GM12878 (cell line): ENCODE measurements around the gene IQCK. TPM values are rescaled to one million over a fixed set of nuclear protein-coding genes. Genes with fewer than 3 reads are reported as not detected.

Experiments
- ATAC-seq: fragments of 200-7000 bp; cut with Tn5 transposase; 3 replicates; pipeline ENCODE4 v1.9.1; 2020; ENCODE audit warnings: mild to moderate bottlenecking, moderate library complexity
- BruUV-seq: library from RNA; stranded (reverse); fragments of 400-500 nt; replicated peaks from 2 replicates; lab custom pipeline; 2021; lab: Mats Ljungman, UMichigan
- CTCF ChIA-PET: fragments of 300-600 bp; sonication (Branson Sonifier 250); formaldehyde crosslinking; extraction: SDS; loops from one replicate; lab custom pipeline; 2021; ENCODE audit warnings: inconsistent platforms; lab: Yijun Ruan, JAX
- POLR2A ChIA-PET: fragments of 350-600 bp; formaldehyde crosslinking; extraction: SDS; loops from one replicate; lab custom pipeline; 2021; ENCODE audit warnings: inconsistent platforms; lab: Charles Lee
- RAD21 ChIA-PET: fragments of 300-600 bp; sonication (Branson Sonifier 250); formaldehyde crosslinking; loops from one replicate; lab custom pipeline; 2023; ENCODE audit warnings: antibody characterized with exemption; ENCODE audit not compliant: unreplicated experiment; lab: Charles Lee
- SMC1A ChIA-PET: fragments of 300-600 bp; sonication (Branson Sonifier 250); formaldehyde crosslinking; loops from one replicate; lab custom pipeline; 2023; ENCODE audit not compliant: unreplicated experiment, uncharacterized antibody; lab: Charles Lee
- DNase-seq: peaks from one replicate; pipeline ENCODE4 v3.0.0-alpha.2; 2011; ENCODE audit warnings: low read depth, low spot score
- FAIRE-seq: peaks from 3 replicates; lab custom pipeline; 2011; peaks lifted over from hg19 to GRCh38; lab: Jason Lieb, UNC
- H2AFZ ChIP-seq: 2 replicates; pipeline ENCODE4 v1.6.0; 2011; ENCODE audit warnings: low read depth, low read length, control low read depth; ENCODE audit not compliant: control insufficient read depth
- H3K27ac ChIP-seq: 2 replicates; pipeline ENCODE4 v1.5.1; 2011; ENCODE audit warnings: control low read depth; ENCODE audit not compliant: control insufficient read depth, insufficient read depth
- H3K27me3 ChIP-seq, 2 experiments: replicated peaks in 1 of 2; 2 replicates each; pipeline versions ENCODE4 v1.6.0 to v1.6.1; 2011; ENCODE audit warnings: low read length in 1 of 2; ENCODE audit not compliant: control insufficient read depth in 2 of 2, insufficient read depth in 2 of 2
- H3K36me3 ChIP-seq, 2 experiments: 2 replicates each; pipeline ENCODE4 v1.5.1; 2011; ENCODE audit warnings: low read length in 1 of 2; ENCODE audit not compliant: control insufficient read depth in 2 of 2, insufficient read depth in 2 of 2
- H3K4me1 ChIP-seq: 2 replicates; pipeline ENCODE4 v1.6.1; 2011; ENCODE audit warnings: mild to moderate bottlenecking, low read length, moderate library complexity, mixed read lengths; ENCODE audit not compliant: control insufficient read depth, insufficient read depth
- H3K4me2 ChIP-seq: 2 replicates; pipeline ENCODE4 v1.6.0; 2011; ENCODE audit warnings: control low read depth; ENCODE audit not compliant: control insufficient read depth, insufficient read depth
- H3K4me3 ChIP-seq: fragments of 200-600 bp; sonication (generic); 2 replicates; pipeline ENCODE4 v1.5.1; 2016
- H3K79me2 ChIP-seq: 2 replicates; pipeline ENCODE4 v1.6.0; 2011; ENCODE audit warnings: low read length; ENCODE audit not compliant: control insufficient read depth, insufficient read depth
- H3K9ac ChIP-seq: 2 replicates; pipeline ENCODE4 v1.8.0; 2011; ENCODE audit warnings: low read length, control low read depth, mixed read lengths; ENCODE audit not compliant: control insufficient read depth, insufficient read depth
- H3K9me3 ChIP-seq: replicated peaks from 3 replicates; pipeline ENCODE4 v1.5.1; 2011; ENCODE audit warnings: mild to moderate bottlenecking, low read length; ENCODE audit not compliant: control insufficient read depth, insufficient read depth
- H4K20me1 ChIP-seq: 2 replicates; pipeline ENCODE4 v1.6.0; 2011; ENCODE audit not compliant: control insufficient read depth, insufficient read depth
- CTCF ChIP-seq, 3 experiments: IDR thresholded peaks in 2 of 3; conservative IDR thresholded peaks in 1 of 3; 2 replicates each; pipeline ENCODE4 v1.5.1; 2011; ENCODE audit warnings: low read depth in 3 of 3, low read length in 3 of 3, mild to moderate bottlenecking in 3 of 3, control low read depth in 2 of 3, moderate library complexity in 2 of 3, inconsistent platforms in 1 of 3, mixed read lengths in 1 of 3; ENCODE audit not compliant: control insufficient read depth in 2 of 3, insufficient read depth in 1 of 3; ENCODE audit errors: extremely low read depth in 1 of 3
- NFIC ChIP-seq: IDR thresholded peaks from 2 replicates; pipeline ENCODE4 v1.6.1; 2012; ENCODE audit warnings: low read depth, mild to moderate bottlenecking, inconsistent platforms, low read length, moderate library complexity
- RBBP5 ChIP-seq: fragments of 200-600 bp; sonication (generic); conservative IDR thresholded peaks from 2 replicates; pipeline ENCODE4 v1.6.1; 2016
- SREBF2 ChIP-seq: IDR thresholded peaks from 2 replicates; pipeline ENCODE4 v1.6.1; 2012; ENCODE audit warnings: mild to moderate bottlenecking, low read length
- SUZ12 ChIP-seq: fragments of 200-600 bp; sonication (generic); IDR thresholded peaks from one replicate; pipeline ENCODE4 v1.6.1; 2018; ENCODE audit warnings: antibody characterized with exemption, mild to moderate bottlenecking; ENCODE audit not compliant: unreplicated experiment
- WRNIP1 ChIP-seq: IDR thresholded peaks from 2 replicates; pipeline ENCODE4 v1.6.1; 2011; ENCODE audit warnings: low read depth, low read length, improper control_type of control experiment, borderline replicate concordance
- ZBED1 ChIP-seq: IDR thresholded peaks from 2 replicates; pipeline ENCODE4 v1.6.1; 2016; ENCODE audit warnings: borderline replicate concordance
- WGBS: methylation state at CpG from one replicate; pipeline ENCODE4 v1.1.6; 2016; ENCODE audit warnings: low lambda C conversion rate; ENCODE audit not compliant: insufficient replicate concordance, insufficient coverage; ENCODE audit errors: missing lambda C conversion rate; 5-methylcytosine and 5-hydroxymethylcytosine counted together
- in situ Hi-C: fragments of 300-500 bp; cut with MboI; formaldehyde crosslinking; loops from 9 replicates; pipeline ENCODE4 v1.14.3; 2018; ENCODE audit warnings: mixed read lengths
- intact Hi-C: fragments of 100-400 bp; cut with micrococcal nuclease; formaldehyde crosslinking; loops from one replicate; pipeline ENCODE4 v1.14.2; 2022; ENCODE audit not compliant: unreplicated experiment
- polyA plus RNA-seq, 11 experiments: library from polyadenylated mRNA; depleted of rRNA in 4 of 11; unstranded in 6 of 11; stranded (reverse) in 5 of 11; fragments of >200 nt; fragmentation: Nextera tagmentation in 4 of 11; fragmentation: Illumina TruSeq in 1 of 11; extraction: Ambion mirVana in 4 of 11; extraction: Trizol in 1 of 11; gene quantifications; 1 replicate in 1 of 11; 2 replicates in 10 of 11; pipeline versions ENCODE4 v1.2.1 to v1.2.3, GENCODE V29; 2011 to 2016; ENCODE audit warnings: inconsistent platforms in 2 of 11, missing spikeins in 2 of 11, low read depth in 1 of 11
- total RNA-seq, 4 experiments: library from RNA; depleted of rRNA in 3 of 4; stranded (reverse); fragments of >200 nt in 3 of 4; fragmentation: Illumina TruSeq in 1 of 4; extraction: Trizol in 1 of 4; gene quantifications; 2 replicates each; pipeline versions ENCODE4 v1.2.1 to v1.2.3, GENCODE V29; 2013 to 2021
- TF ChIP-seq, protein P1 (sequence below): IDR thresholded peaks from 2 replicates; pipeline ENCODE4 v1.6.1; 2012; ENCODE audit warnings: low read depth, low read length, improper control_type of control experiment
- TF ChIP-seq, protein P2 (sequence below): fragments of 450-650 bp; IDR thresholded peaks from 2 replicates; pipeline ENCODE4 v1.6.1; 2018; ENCODE audit warnings: borderline replicate concordance, mild to moderate bottlenecking; ENCODE audit not compliant: partially characterized antibody

Gene IQCK
- total and polyA plus RNA-seq, 10 of the 15 experiments (the other 5 are each of a cell fraction or from before 2014, with no cell fraction given): 1.0 to 4.2 (median 2.4) TPM

DNA sequence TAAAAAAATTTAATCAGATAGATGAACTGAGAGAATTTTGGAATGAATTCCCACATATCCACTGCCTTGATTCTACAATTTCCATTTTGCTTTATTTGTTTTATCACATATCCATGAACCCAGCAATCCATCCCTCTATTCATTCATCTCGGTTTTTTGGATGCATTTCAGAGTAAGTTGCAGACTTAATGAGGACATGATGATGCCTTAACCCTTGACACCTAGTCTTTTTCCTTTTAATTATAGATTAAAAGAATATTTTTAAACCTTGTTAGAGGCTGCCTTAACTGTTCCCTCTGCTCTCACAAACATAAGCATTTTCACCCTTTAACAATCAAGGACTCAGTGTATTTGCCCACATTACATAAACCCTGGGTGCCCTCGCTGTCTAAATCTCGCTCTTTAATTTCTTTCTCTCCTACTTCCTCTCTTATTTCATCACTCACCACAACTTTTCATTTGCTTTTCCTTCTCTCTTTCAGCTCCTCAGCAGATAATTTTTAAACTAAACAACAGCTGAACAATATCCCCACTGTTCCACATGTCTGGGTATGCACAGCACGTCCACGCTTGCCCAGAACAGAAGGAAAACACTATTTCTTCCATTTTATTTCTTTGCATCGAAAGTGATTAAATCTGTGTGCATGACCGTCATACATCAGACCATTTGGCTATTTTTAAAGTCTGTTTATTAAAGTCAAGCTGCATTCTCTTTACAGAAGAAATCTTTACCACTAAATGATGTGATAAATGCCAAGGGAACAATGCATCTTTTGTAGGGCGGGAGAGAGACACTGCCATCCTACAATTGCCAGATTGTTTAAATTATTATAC is 39.9 kb downstream of the IQCK start:
- Histone ChIP-seq H3K4me3 (no peak overlapping the region), H3K27me3 (no peaks in the 10 kb centered on the region), H3K9ac (no peak overlapping the region), H4K20me1 (no peaks in the 10 kb centered on the region), H3K79me2 (no peaks in the 10 kb centered on the region), H3K27ac (no peak overlapping the region), H3K4me2 (no peak overlapping the region), H3K9me3 (no peaks in the 10 kb centered on the region), H2AFZ (no peak overlapping the region), H3K36me3 (no peaks in the 10 kb centered on the region), H3K4me1 (no peaks in the 10 kb centered on the region)
- ATAC-seq (no peak), DNase-seq (no peak), FAIRE-seq (no peak)
- in situ Hi-C loops (no loop called here), intact Hi-C loops (no loop called here)
- no peak for TF ChIP-seq SUZ12
- ChIA-PET SMC1A (interaction anchor here (1.6 kb wide), 1 partner anchor 9 kb away, joined by 8 read pairs; no protein-coding TSS in a partner anchor), RAD21 (no interaction called here), POLR2A (interaction anchor here (0.6 kb wide), 1 partner anchor 155 kb away, joined by 3 read pairs; no protein-coding TSS in a partner anchor), CTCF (no interaction called here)
- 36% methylated on average over 8 of the region's 8 CpGs for WGBS
- BruUV-seq: no TSS peak

DNA sequence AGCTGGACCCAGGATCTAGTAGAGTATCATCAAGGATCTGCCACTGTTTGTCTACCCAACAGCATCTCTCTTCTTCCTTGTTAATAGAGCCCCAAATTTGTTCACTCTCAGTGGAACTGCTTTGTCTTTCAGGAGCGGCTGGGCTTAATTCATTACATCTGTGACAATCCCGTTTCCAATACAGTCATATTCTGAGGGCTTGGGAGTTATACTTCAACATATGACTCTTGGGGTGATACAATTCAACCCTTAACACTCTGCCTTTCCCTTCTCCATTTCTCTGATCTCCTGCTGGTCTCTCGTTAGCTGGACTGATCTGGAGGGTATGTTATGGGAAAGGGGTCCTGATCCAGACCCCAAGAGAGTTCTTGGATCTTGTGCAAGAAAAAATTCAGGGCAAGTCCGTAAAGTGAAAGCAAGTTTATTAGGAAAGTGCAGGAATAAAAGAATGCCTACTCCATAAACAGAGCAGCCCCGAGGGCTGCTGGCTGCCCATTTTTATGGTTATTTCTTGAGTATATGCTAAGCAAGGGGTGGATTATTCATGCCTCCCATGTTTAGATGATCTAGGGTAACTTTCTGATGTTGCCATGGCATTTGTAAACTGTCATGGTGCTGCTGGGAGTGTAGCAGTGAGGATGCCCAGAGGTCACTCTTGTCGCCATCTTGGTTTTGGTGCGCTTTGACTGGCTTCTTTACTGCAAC is 42.4 kb downstream of the IQCK start:
- DNase-seq: no peak
- intact Hi-C loops: no loop called here
- ChIA-PET CTCF (no interaction called here), POLR2A (no interaction called here), RAD21 (no interaction called here), SMC1A (no interaction called here)
- H3K4me1 ChIP-seq: no peaks in the 10 kb centered on the region
- no peaks in the 10 kb centered on the region for H4K20me1 ChIP-seq
- no peak overlapping the region for H3K9ac ChIP-seq
- H2AFZ ChIP-seq: no peak overlapping the region
- H3K36me3 ChIP-seq: no peaks in the 10 kb centered on the region
- 53% methylated on average over 7 of the region's 7 CpGs for WGBS
- no TSS peak for BruUV-seq
- H3K9me3 ChIP-seq: no peaks in the 10 kb centered on the region
- no peaks in the 10 kb centered on the region for H3K79me2 ChIP-seq
- no peak overlapping the region for H3K27ac ChIP-seq
- no peak for FAIRE-seq
- in situ Hi-C loops: no loop called here
- no peak overlapping the region for H3K4me2 ChIP-seq
- H3K4me3 ChIP-seq: no peak overlapping the region
- H3K27me3 ChIP-seq: no peaks in the 10 kb centered on the region
- no peak for ATAC-seq
- TF ChIP-seq WRNIP1: no peak
- TF ChIP-seq, protein P1, sequence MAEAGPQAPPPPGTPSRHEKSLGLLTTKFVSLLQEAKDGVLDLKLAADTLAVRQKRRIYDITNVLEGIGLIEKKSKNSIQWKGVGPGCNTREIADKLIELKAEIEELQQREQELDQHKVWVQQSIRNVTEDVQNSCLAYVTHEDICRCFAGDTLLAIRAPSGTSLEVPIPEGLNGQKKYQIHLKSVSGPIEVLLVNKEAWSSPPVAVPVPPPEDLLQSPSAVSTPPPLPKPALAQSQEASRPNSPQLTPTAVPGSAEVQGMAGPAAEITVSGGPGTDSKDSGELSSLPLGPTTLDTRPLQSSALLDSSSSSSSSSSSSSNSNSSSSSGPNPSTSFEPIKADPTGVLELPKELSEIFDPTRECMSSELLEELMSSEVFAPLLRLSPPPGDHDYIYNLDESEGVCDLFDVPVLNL: no peak
- TF ChIP-seq, protein P2, sequence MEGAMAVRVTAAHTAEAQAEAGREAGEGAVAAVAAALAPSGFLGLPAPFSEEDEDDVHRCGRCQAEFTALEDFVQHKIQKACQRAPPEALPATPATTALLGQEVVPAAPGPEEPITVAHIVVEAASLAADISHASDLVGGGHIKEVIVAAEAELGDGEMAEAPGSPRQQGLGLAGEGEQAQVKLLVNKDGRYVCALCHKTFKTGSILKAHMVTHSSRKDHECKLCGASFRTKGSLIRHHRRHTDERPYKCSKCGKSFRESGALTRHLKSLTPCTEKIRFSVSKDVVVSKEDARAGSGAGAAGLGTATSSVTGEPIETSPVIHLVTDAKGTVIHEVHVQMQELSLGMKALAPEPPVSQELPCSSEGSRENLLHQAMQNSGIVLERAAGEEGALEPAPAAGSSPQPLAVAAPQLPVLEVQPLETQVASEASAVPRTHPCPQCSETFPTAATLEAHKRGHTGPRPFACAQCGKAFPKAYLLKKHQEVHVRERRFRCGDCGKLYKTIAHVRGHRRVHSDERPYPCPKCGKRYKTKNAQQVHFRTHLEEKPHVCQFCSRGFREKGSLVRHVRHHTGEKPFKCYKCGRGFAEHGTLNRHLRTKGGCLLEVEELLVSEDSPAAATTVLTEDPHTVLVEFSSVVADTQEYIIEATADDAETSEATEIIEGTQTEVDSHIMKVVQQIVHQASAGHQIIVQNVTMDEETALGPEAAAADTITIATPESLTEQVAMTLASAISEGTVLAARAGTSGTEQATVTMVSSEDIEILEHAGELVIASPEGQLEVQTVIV: no peak
- no peak for TF ChIP-seq NFIC
- TF ChIP-seq SREBF2: no peak
- no peak for TF ChIP-seq CTCF (IDR thresholded peaks at IDR 0.05 in 2 of 3, conservative IDR thresholded peaks at IDR 0.05 in 1 of 3; ENCODE audit: control insufficient read depth in 2 of 3, extremely low read depth in 1 of 3, insufficient read depth in 1 of 3, low read depth in 3 of 3, low read length in 3 of 3)
- no peak for TF ChIP-seq ZBED1
- TF ChIP-seq RBBP5: no peak
